Fibroblast of lung (primary cell): ENCODE measurements around the gene ZNF688. TPM values are rescaled to one million over a fixed set of nuclear protein-coding genes. Genes with fewer than 3 reads are reported as not detected.

Experiments
- DNase-seq, 2 donors: peaks; one replicate each; pipeline versions ENCODE4 v3.0.0 to v3.0.0-alpha.2; 2010; ENCODE audit warnings: low read depth in 2 of 2
- H2AFZ ChIP-seq: 2 replicates; pipeline ENCODE4 v1.5.1; 2012; ENCODE audit warnings: low read length, control low read depth, inconsistent platforms
- H3K27ac ChIP-seq: 2 replicates; pipeline ENCODE4 v1.5.1; 2011; ENCODE audit warnings: low read length, control low read depth; ENCODE audit not compliant: insufficient read depth
- H3K27me3 ChIP-seq: 2 replicates; pipeline ENCODE4 v1.5.1; 2011; ENCODE audit warnings: mild to moderate bottlenecking, low read length; ENCODE audit not compliant: control insufficient read depth, insufficient read depth
- H3K36me3 ChIP-seq: 2 replicates; pipeline ENCODE4 v1.5.1; 2011; ENCODE audit warnings: low read length; ENCODE audit not compliant: control insufficient read depth, insufficient read depth
- H3K4me1 ChIP-seq: 2 replicates; pipeline ENCODE4 v1.5.1; 2011; ENCODE audit warnings: low read length; ENCODE audit not compliant: control insufficient read depth, insufficient read depth; ENCODE audit errors: extremely low read depth
- H3K4me2 ChIP-seq: 2 replicates; pipeline ENCODE4 v1.5.1; 2011; ENCODE audit warnings: low read length, control low read depth; ENCODE audit not compliant: insufficient read depth; ENCODE audit errors: extremely low read depth
- H3K4me3 ChIP-seq, 4 experiments: fragments of 200-600 bp in 1 of 4; sonication (generic) in 1 of 4; replicated peaks in 1 of 4; 2 replicates each; pipeline ENCODE4 v1.5.1; 2011 to 2016; ENCODE audit warnings: low read length in 4 of 4, low read depth in 3 of 4, mild to moderate bottlenecking in 3 of 4, control low read depth in 2 of 4, inconsistent platforms in 1 of 4, mixed read lengths in 1 of 4; ENCODE audit not compliant: insufficient read depth in 1 of 4; ENCODE audit errors: control extremely low read depth in 1 of 4
- H3K79me2 ChIP-seq: 2 replicates; pipeline ENCODE4 v1.5.1; 2012; ENCODE audit warnings: mild to moderate bottlenecking, low read length, inconsistent platforms; ENCODE audit not compliant: control insufficient read depth, insufficient read depth
- H3K9ac ChIP-seq: 2 replicates; pipeline ENCODE4 v1.5.1; 2011; ENCODE audit warnings: mild to moderate bottlenecking, low read length, control low read depth; ENCODE audit not compliant: insufficient read depth
- H3K9me3 ChIP-seq: 2 replicates; pipeline ENCODE4 v1.5.1; 2012; ENCODE audit warnings: low read depth, low read length; ENCODE audit not compliant: control insufficient read depth, insufficient read depth
- H4K20me1 ChIP-seq: 2 replicates; pipeline ENCODE4 v1.5.1; 2011; ENCODE audit warnings: low read length; ENCODE audit not compliant: control insufficient read depth, insufficient read depth; ENCODE audit errors: extremely low read depth
- EZH2 ChIP-seq: IDR thresholded peaks from 2 replicates; pipeline ENCODE4 v1.5.1; 2012; ENCODE audit warnings: low read length, control low read depth, mild to moderate bottlenecking; ENCODE audit errors: missing control alignments
- polyA plus RNA-seq, 2 donors: library from polyadenylated mRNA; depleted of rRNA in 1 of 2; stranded (reverse) in 1 of 2; unstranded in 1 of 2; fragments of >200 nt; gene quantifications; 2 replicates each; pipeline ENCODE4 v1.2.1, GENCODE V29; 2011 to 2012; ENCODE audit warnings: missing spikeins in 1 of 2
- total RNA-seq: library from RNA; depleted of rRNA; stranded (reverse); fragments of >200 nt; gene quantifications from 2 replicates; pipeline ENCODE4 v1.2.1, GENCODE V29; 2014
- TF ChIP-seq, protein P1 (sequence below), 2 donors: IDR thresholded peaks in 1 of 2; conservative IDR thresholded peaks in 1 of 2; 1 replicate in 1 of 2; 2 replicates in 1 of 2; pipeline ENCODE4 v1.5.1; 2011 to 2012; ENCODE audit warnings: low read length in 2 of 2, control low read depth in 1 of 2, inconsistent platforms in 1 of 2, low read depth in 1 of 2, mild to moderate bottlenecking in 1 of 2

Gene ZNF688
- total and polyA plus RNA-seq, 2 donors (not counting 1 experiment from before 2014, with no cell fraction given) = 3.0 to 12.9 TPM

DNA sequence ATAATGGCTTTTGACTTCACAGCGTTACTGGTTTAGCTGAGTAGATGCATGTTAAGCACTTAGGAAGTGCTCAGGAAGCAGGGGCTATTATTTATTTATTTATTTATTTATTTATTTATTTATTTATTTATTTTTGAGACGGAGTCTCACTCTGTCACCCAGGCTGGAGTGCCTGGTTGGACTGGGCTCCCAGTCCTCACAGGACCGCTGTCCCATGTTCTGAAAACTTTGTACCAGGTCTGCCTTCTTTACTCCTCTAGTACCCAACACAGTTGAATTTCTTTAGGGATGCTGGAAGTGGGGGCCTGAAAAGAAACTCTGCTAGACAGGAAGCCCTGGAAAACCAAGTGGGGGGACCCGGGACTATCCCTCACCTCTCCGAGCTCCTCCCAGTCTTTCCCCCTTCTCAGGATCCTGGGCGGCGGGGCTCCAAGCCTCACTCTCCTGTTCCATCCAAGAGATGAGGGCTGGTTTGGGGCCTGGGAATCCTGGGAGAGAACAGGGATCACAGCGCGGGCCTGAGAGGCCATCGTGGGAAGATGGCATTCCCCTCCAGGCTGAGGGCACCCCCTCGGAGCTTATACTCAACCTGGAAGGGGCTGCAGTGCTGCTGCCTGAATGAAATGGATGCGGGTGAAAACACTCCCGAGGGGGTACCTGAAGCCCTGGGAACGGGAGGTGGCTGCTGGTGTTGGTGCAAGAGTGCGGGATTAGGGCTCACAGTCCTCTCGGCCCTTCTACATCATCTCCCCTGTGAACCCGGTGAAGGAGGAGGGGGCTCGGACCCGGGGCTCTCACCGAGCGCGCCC lies 674 bp downstream of the ZNF688 start:
- no peaks in the 10 kb centered on the region for H3K9me3 ChIP-seq
- H3K36me3 ChIP-seq = no peaks in the 10 kb centered on the region
- H3K4me1 ChIP-seq = peaks cover 3% of the 10 kb centered on the region
- peak; percentile 20 to 32 for DNase-seq
- H3K79me2 ChIP-seq = no peaks in the 10 kb centered on the region
- H3K27me3 ChIP-seq = peaks cover 5% of the 10 kb centered on the region
- no peak for TF ChIP-seq EZH2
- TF ChIP-seq, protein P1, sequence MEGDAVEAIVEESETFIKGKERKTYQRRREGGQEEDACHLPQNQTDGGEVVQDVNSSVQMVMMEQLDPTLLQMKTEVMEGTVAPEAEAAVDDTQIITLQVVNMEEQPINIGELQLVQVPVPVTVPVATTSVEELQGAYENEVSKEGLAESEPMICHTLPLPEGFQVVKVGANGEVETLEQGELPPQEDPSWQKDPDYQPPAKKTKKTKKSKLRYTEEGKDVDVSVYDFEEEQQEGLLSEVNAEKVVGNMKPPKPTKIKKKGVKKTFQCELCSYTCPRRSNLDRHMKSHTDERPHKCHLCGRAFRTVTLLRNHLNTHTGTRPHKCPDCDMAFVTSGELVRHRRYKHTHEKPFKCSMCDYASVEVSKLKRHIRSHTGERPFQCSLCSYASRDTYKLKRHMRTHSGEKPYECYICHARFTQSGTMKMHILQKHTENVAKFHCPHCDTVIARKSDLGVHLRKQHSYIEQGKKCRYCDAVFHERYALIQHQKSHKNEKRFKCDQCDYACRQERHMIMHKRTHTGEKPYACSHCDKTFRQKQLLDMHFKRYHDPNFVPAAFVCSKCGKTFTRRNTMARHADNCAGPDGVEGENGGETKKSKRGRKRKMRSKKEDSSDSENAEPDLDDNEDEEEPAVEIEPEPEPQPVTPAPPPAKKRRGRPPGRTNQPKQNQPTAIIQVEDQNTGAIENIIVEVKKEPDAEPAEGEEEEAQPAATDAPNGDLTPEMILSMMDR (conservative IDR thresholded peaks at IDR 0.05 in 1 of 2, IDR thresholded peaks at IDR 0.05 in 1 of 2; ENCODE audit: low read depth in 1 of 2, low read length in 2 of 2) = no peak
- H3K27ac ChIP-seq = peak overlapping the region; percentile 69
- peak overlapping the region; percentile 49 for H2AFZ ChIP-seq
- H3K9ac ChIP-seq = peak overlapping the region; percentile 68
- H4K20me1 ChIP-seq = no peaks in the 10 kb centered on the region
- peak overlapping the region; percentile 54 to 78 (median 71) for H3K4me3 ChIP-seq
- peak overlapping the region; percentile 98 for H3K4me2 ChIP-seq

DNA sequence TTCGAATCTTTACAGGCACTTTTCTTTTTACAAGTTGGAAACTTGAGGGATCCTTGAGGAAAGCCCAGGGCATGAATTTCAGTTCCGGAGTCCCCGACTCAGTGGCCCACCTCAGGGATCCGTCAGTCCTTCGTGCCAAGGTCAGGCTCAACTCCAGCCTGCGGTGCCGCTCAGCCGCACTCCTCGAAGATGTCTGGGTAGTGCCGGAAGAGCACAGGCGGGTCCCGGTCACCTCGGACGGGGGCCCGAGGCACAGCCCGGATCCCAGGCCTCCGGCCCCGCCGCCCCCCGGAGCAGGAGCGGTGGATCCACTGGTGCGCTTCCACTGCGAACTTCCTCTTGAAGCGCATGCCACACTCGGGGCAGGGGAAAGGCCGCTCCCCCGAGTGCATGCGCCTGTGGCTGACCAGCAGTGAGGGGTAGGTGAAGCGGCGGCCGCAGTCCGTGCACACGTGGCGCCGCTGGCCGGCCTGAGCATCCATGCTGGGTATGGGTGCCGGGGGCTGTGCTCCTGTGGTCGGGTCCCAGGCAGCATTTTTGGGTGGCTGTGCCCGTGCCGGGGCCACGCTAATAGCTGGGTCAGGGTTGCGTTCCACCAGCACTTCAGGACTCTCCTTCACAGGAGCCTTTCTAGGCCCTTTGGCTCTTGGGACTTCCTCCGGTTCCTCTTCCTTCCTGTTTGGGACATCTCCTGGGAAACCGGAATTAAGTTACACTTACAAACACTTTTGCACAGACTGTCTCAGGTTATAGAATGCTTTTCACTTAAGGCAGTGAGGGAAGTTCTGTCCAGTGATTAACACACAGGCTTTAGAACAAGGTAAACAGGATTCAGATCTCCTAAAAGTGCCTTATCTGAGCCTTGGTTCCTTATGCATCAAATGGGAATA lies 1.5 kb downstream of the ZNF688 start:
- no peak for TF ChIP-seq EZH2
- TF ChIP-seq, protein P1 (conservative IDR thresholded peaks at IDR 0.05 in 1 of 2, IDR thresholded peaks at IDR 0.05 in 1 of 2; ENCODE audit: low read depth in 1 of 2, low read length in 2 of 2) = no peak
- Histone ChIP-seq H3K9ac (no peak overlapping the region), H3K4me1 (peaks cover 3% of the 10 kb centered on the region), H3K79me2 (no peaks in the 10 kb centered on the region), H2AFZ (no peak overlapping the region), H4K20me1 (no peaks in the 10 kb centered on the region), H3K4me3 (no peak overlapping the region), H3K27me3 (peaks cover 5% of the 10 kb centered on the region), H3K9me3 (no peaks in the 10 kb centered on the region), H3K27ac (no peak overlapping the region), H3K36me3 (no peaks in the 10 kb centered on the region), H3K4me2 (no peak overlapping the region)
- DNase-seq = no peak

DNA sequence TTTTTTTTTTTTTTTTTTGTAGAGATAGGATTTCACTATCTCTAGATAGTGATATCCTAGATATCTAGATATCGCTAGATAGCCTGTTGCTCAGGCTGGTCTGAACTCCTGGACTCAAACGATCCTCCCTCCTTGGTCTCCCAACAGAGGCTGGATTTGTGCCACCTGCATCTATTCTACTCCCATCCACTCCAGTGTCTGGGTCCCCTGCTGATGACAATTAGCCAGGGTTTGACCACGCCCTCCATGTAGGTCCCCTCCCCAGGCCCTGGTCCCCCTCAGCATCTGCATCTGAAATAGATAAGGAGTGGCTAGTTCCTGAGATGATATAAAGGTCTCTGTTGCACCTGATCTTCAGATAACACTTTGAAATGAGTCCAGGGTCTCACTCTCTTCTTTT lies 2.2 kb downstream of the ZNF688 start:
- H2AFZ ChIP-seq = no peak overlapping the region
- H3K4me3 ChIP-seq = no peak overlapping the region
- H4K20me1 ChIP-seq = no peaks in the 10 kb centered on the region
- H3K9me3 ChIP-seq = no peaks in the 10 kb centered on the region
- H3K36me3 ChIP-seq = no peaks in the 10 kb centered on the region
- no peak overlapping the region for H3K4me2 ChIP-seq
- H3K27me3 ChIP-seq = peaks cover 5% of the 10 kb centered on the region
- H3K9ac ChIP-seq = no peak overlapping the region
- no peaks in the 10 kb centered on the region for H3K79me2 ChIP-seq
- H3K4me1 ChIP-seq = peaks cover 3% of the 10 kb centered on the region
- no peak overlapping the region for H3K27ac ChIP-seq
- no peak for TF ChIP-seq EZH2
- TF ChIP-seq, protein P1 (conservative IDR thresholded peaks at IDR 0.05 in 1 of 2, IDR thresholded peaks at IDR 0.05 in 1 of 2; ENCODE audit: low read depth in 1 of 2, low read length in 2 of 2) = no peak
- no peak for DNase-seq
